Measurements from ENCODE around the gene BCAS1.

DNA sequence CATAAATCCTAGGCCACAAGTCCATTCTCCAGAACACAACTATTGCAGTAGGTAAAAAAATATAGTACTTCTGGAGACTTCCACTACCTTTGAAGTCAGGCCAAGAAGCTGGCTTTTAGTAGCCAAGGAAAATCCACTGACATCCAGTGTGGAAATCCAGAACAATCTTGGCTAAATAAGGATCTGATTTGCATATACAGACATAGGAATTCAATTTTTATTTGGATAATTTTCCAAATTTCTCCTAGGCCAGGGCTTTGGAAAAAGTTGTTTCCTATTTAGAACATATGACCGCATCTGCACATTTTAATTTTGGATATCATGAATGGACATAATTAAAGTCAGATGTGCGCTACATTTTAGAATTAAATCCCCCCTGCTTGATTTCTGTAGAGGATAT lies 100.2 kb downstream of the BCAS1 start:
- TF ChIP-seq, protein P1, sequence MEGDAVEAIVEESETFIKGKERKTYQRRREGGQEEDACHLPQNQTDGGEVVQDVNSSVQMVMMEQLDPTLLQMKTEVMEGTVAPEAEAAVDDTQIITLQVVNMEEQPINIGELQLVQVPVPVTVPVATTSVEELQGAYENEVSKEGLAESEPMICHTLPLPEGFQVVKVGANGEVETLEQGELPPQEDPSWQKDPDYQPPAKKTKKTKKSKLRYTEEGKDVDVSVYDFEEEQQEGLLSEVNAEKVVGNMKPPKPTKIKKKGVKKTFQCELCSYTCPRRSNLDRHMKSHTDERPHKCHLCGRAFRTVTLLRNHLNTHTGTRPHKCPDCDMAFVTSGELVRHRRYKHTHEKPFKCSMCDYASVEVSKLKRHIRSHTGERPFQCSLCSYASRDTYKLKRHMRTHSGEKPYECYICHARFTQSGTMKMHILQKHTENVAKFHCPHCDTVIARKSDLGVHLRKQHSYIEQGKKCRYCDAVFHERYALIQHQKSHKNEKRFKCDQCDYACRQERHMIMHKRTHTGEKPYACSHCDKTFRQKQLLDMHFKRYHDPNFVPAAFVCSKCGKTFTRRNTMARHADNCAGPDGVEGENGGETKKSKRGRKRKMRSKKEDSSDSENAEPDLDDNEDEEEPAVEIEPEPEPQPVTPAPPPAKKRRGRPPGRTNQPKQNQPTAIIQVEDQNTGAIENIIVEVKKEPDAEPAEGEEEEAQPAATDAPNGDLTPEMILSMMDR (conservative IDR thresholded peaks at IDR 0.05), result no peak
- no peak for TF ChIP-seq EZH2 (IDR thresholded peaks at IDR 0.05; ENCODE audit: low read depth)
